Mucosa of descending colon (tissue), 3 donors: Measurements from ENCODE around the gene CDKAL1. TPM values are rescaled to one million over a fixed set of nuclear protein-coding genes. Genes with fewer than 3 reads are reported as not detected.

Experiments
- ATAC-seq: fragments of 200-7000 bp; cut with Tn5 transposase; one replicate; pipeline ENCODE4 v1.9.1; 2020; ENCODE audit warnings: mild to moderate bottlenecking, moderate library complexity
- DNase-seq, 3 donors: peaks; one replicate each; pipeline ENCODE4 v3.0.0-alpha.2; 2020
- H3K36me3 ChIP-seq: fragments of 200-600 bp; one replicate; pipeline ENCODE4 v1.8.0; 2021; ENCODE audit warnings: low read depth, mild to moderate bottlenecking
- H3K4me1 ChIP-seq: fragments of 200-600 bp; one replicate; pipeline ENCODE4 v1.8.0; 2021; ENCODE audit warnings: low read depth, mild to moderate bottlenecking
- H3K4me3 ChIP-seq: fragments of 200-600 bp; one replicate; pipeline ENCODE4 v1.8.0; 2021; ENCODE audit warnings: mild to moderate bottlenecking
- H3K9me3 ChIP-seq: fragments of 200-600 bp; one replicate; pipeline ENCODE4 v1.8.0; 2021; ENCODE audit warnings: mild to moderate bottlenecking
- CTCF ChIP-seq: fragments of 200-600 bp; IDR thresholded peaks from one replicate; pipeline ENCODE4 v1.8.0; 2022; ENCODE audit warnings: antibody characterized with exemption, mild to moderate bottlenecking
- intact Hi-C, 2 donors: fragments of 100-400 bp; cut with DNase I in 1 of 2; cut with micrococcal nuclease in 1 of 2; formaldehyde crosslinking; loops; one replicate each; pipeline versions ENCODE4 v1.11.0 to v1.11.1; 2022; cut with DNase I, micrococcal nuclease
- total RNA-seq, 3 donors: library from RNA; stranded (reverse); fragmentation: NEBNext Ultra II Directional in 2 of 3; extraction: Animal tissue kit (Norgen Biotek cat#: 25700) in 2 of 3; gene quantifications; one replicate each; pipeline versions ENCODE4 v1.2.1 to v1.2.4, GENCODE V29; 2021 to 2023
- donor health status: DM: no; HTN: no; CAD: no; lungs with moderate emphysema.
- donor health status: DM: no; HTN: no; CAD: no.
- donor health status: DM: no; HTN: yes; CAD: no.

The CDKAL1 gene
- total RNA-seq, 3 donors from 2014 or later, result 13.4 to 15.5 (median 15.3) TPM

GRCh38 chr6:20946890-20947289 is 412.6 kb downstream of the CDKAL1 start:
- no peak for TF ChIP-seq CTCF
- H3K4me1 ChIP-seq, result no peaks in the 10 kb centered on the region
- peaks cover 7% of the 10 kb centered on the region for H3K9me3 ChIP-seq
- DNase-seq, result no peak
- H3K36me3 ChIP-seq, result no peaks in the 10 kb centered on the region
- no peak for ATAC-seq
- H3K4me3 ChIP-seq, result no peak overlapping the region
- intact Hi-C loops, result no loop called here

- H3K4me3 ChIP-seq, result no peak overlapping the region
- H3K9me3 ChIP-seq, result peaks cover 7% of the 10 kb centered on the region
- H3K36me3 ChIP-seq, result no peaks in the 10 kb centered on the region
- ATAC-seq, result no peak
- no peak for TF ChIP-seq CTCF
- no peaks in the 10 kb centered on the region for H3K4me1 ChIP-seq
- no peak for DNase-seq
- intact Hi-C loops, result no loop called here
These were observed 413.7 kb downstream of the CDKAL1 start for GRCh38 chr6:20947977-20948376.

GRCh38 chr6:20948556-20948955 is 414.3 kb downstream of the CDKAL1 start:
- intact Hi-C loops, result no loop called here
- no peak for ATAC-seq

GRCh38 chr6:20949138-20949537 is 414.9 kb downstream of the CDKAL1 start:
- no peak for ATAC-seq
- intact Hi-C loops, result no loop called here
- H3K4me1 ChIP-seq, result no peaks in the 10 kb centered on the region

More at GRCh38 chr6:20948556-20948955, 414.3 kb downstream of the CDKAL1 start:
- peaks cover 4% of the 10 kb centered on the region for H3K9me3 ChIP-seq
- H3K4me3 ChIP-seq, result no peak overlapping the region
- no peak for DNase-seq
- no peak for TF ChIP-seq CTCF
- H3K36me3 ChIP-seq, result no peaks in the 10 kb centered on the region
- no peaks in the 10 kb centered on the region for H3K4me1 ChIP-seq

GRCh38 chr6:20952699-20953474 is 418.6 kb downstream of the CDKAL1 start:
- no peaks in the 10 kb centered on the region for H3K36me3 ChIP-seq
- no peak for ATAC-seq
- no peak overlapping the region for H3K4me3 ChIP-seq
- intact Hi-C loops, result no loop called here
- H3K9me3 ChIP-seq, result no peaks in the 10 kb centered on the region
- TF ChIP-seq CTCF, result no peak
- no peaks in the 10 kb centered on the region for H3K4me1 ChIP-seq
- no peak for DNase-seq

More at GRCh38 chr6:20949138-20949537, 414.9 kb downstream of the CDKAL1 start:
- Histone ChIP-seq H3K36me3 (no peaks in the 10 kb centered on the region), H3K4me3 (no peak overlapping the region), H3K9me3 (no peaks in the 10 kb centered on the region)
- no peak for DNase-seq
- TF ChIP-seq CTCF, result no peak
